ENCODE measurements around the gene TGFBI. TPM values are rescaled to one million over a fixed set of nuclear protein-coding genes. Genes with fewer than 3 reads are reported as not detected.

TGFBI gene
- polyA plus RNA-seq, 3 donors: 480 to 653 (median 565) TPM

- peak overlapping the region in 6 of 7 donors; percentile 33 to 84 (median 56) for H3K27ac Mint-ChIP-seq
- DNase-seq: no peak
- Histone ChIP-seq H2AFZ (ENCODE audit: insufficient read depth, low read depth, low read length, poor library complexity, severe bottlenecking) (no peak overlapping the region), H3K27ac (ENCODE audit: low read depth in 1 of 2, low read length in 2 of 2) (peak overlapping the region in 1 of 2 donors; percentile 47), H3K27me3 (ENCODE audit: control insufficient read depth in 2 of 2, insufficient read depth in 2 of 2, low read length in 2 of 2) (no peaks in the 10 kb centered on the region), H3K4me3 (replicated peaks in 1 of 3; ENCODE audit: low read depth in 2 of 3, low read length in 3 of 3) (no peak overlapping the region), H3K9me3 (replicated peaks in 1 of 2; ENCODE audit: control insufficient read depth in 1 of 2, insufficient read depth in 1 of 2, low read length in 2 of 2) (peaks cover 0 to 5% of the 10 kb centered on the region in 2 donors), H3K4me1 (ENCODE audit: control insufficient read depth in 1 of 2, insufficient read depth in 2 of 2, low read length in 2 of 2) (peaks cover 27 to 46% of the 10 kb centered on the region in 2 donors), H3K4me2 (replicated peaks; ENCODE audit: extremely low read depth, low read length, poor library complexity, severe bottlenecking) (peak overlapping the region; percentile 10), H3K36me3 (replicated peaks in 1 of 2; ENCODE audit: control insufficient read depth in 1 of 2, insufficient read depth in 2 of 2, low read length in 2 of 2) (peaks cover 82 to 100% of the 10 kb centered on the region in 2 donors), H4K20me1 (ENCODE audit: insufficient read depth, low read length) (peaks cover 100% of the 10 kb centered on the region), H3K9ac (ENCODE audit: insufficient read depth, low read length, poor library complexity, severe bottlenecking) (no peak overlapping the region), H3K79me2 (ENCODE audit: insufficient read depth, low read length) (peaks cover 15% of the 10 kb centered on the region)
- 3% methylated on average over 6 of the region's 6 CpGs for WGBS (ENCODE audit: insufficient coverage)
- H3K4me1 Mint-ChIP-seq: peaks cover 45% of the 10 kb centered on the region
- intact Hi-C loops (cut with micrococcal nuclease): loop anchor here in 1 of 2 donors (5.0 kb wide), 1 partner anchor 65 kb away; no protein-coding TSS in a partner anchor
- peaks cover 0 to 14% (median 10%) of the 10 kb centered on the region in 7 donors for H3K9me3 Mint-ChIP-seq
- peaks cover 95 to 99% of the 10 kb centered on the region in 2 donors for H3K36me3 Mint-ChIP-seq
- no peak for TF ChIP-seq CTCF (IDR thresholded peaks at IDR 0.05)
- peak overlapping the region in 1 of 2 donors; percentile 21 for H3K4me3 Mint-ChIP-seq
- H3K27me3 Mint-ChIP-seq (ENCODE audit: low read depth in 3 of 3): peaks cover 4 to 7% (median 4%) of the 10 kb centered on the region in 3 donors
Observed at GRCh38 chr5:136042665-136043121, 13.9 kb downstream of the TGFBI start.

DNA sequence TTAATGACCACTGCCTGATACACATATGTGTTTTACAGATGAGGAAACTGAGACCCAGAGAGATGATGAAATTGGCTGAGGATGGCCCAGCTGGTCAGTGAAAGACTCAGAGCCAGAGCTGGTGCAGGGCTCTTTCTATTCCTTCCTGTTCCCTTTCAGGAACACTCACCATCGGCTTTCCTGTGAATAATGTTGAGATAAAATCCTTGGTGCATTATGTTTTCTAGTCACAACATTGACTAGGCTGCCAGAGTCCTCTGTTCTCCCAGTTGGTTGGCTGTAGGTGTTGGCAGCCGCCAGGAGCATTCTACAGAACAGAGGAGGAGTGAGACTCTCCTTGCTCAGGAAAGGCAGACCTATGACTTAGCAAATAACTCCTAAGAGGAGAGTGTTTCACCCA lies 14.8 kb downstream of the TGFBI start:
- Histone ChIP-seq H3K27ac (ENCODE audit: low read depth in 1 of 2, low read length in 2 of 2) (no peak overlapping the region), H3K36me3 (replicated peaks in 1 of 2; ENCODE audit: control insufficient read depth in 1 of 2, insufficient read depth in 2 of 2, low read length in 2 of 2) (peaks cover 85 to 100% of the 10 kb centered on the region in 2 donors), H3K79me2 (ENCODE audit: insufficient read depth, low read length) (peaks cover 10% of the 10 kb centered on the region), H3K4me3 (replicated peaks in 1 of 3; ENCODE audit: low read depth in 2 of 3, low read length in 3 of 3) (no peak overlapping the region), H3K4me1 (ENCODE audit: control insufficient read depth in 1 of 2, insufficient read depth in 2 of 2, low read length in 2 of 2) (peaks cover 36 to 47% of the 10 kb centered on the region in 2 donors), H2AFZ (ENCODE audit: insufficient read depth, low read depth, low read length, poor library complexity, severe bottlenecking) (no peak overlapping the region), H4K20me1 (ENCODE audit: insufficient read depth, low read length) (peaks cover 100% of the 10 kb centered on the region), H3K4me2 (replicated peaks; ENCODE audit: extremely low read depth, low read length, poor library complexity, severe bottlenecking) (no peak overlapping the region), H3K9ac (ENCODE audit: insufficient read depth, low read length, poor library complexity, severe bottlenecking) (no peak overlapping the region), H3K27me3 (ENCODE audit: control insufficient read depth in 2 of 2, insufficient read depth in 2 of 2, low read length in 2 of 2) (no peaks in the 10 kb centered on the region), H3K9me3 (replicated peaks in 1 of 2; ENCODE audit: control insufficient read depth in 1 of 2, insufficient read depth in 1 of 2, low read length in 2 of 2) (peaks cover 0 to 2% of the 10 kb centered on the region in 2 donors)
- peaks cover 95 to 99% of the 10 kb centered on the region in 2 donors for H3K36me3 Mint-ChIP-seq
- H3K27me3 Mint-ChIP-seq (ENCODE audit: low read depth in 3 of 3): peaks cover 3 to 4% (median 4%) of the 10 kb centered on the region in 3 donors
- peaks cover 53% of the 10 kb centered on the region for H3K4me1 Mint-ChIP-seq
- WGBS (ENCODE audit: insufficient coverage): 100% methylated on average over 1 of the region's 2 CpGs
- H3K9me3 Mint-ChIP-seq: peaks cover 0 to 5% (median 2%) of the 10 kb centered on the region in 7 donors
- no peak for TF ChIP-seq CTCF (IDR thresholded peaks at IDR 0.05)
- peak overlapping the region in 1 of 7 donors; percentile 42 for H3K27ac Mint-ChIP-seq
- no peak for DNase-seq
- intact Hi-C loops (cut with micrococcal nuclease): loop anchor here in 1 of 2 donors (5.0 kb wide), 1 partner anchor 66 kb away; no protein-coding TSS in a partner anchor
- H3K4me3 Mint-ChIP-seq: no peak overlapping the region
